GM18511 (cell line): ENCODE data around the gene MFSD12.
A peak's percentile ranks its signal among the peaks of the same experiment; 100 is the strongest.

Experiments used
- ATAC-seq: cut with Tn5 transposase; IDR thresholded peaks from one replicate; pipeline ENCODE4 v1.9.1; 2021; ENCODE audit warnings: mild to moderate bottlenecking, moderate library complexity; ENCODE audit not compliant: unreplicated experiment

MFSD12 gene

GRCh38 chr19:3557461-3558248, at the start of gene MFSD12:
TSS of gene MFSD12 (minus strand) at chr19:3557586. CDS start at chr19:3557403, 183 bp downstream.
- ATAC-seq: peak; percentile 93

GRCh38 chr19:3606690-3607289, 49.4 kb upstream of the MFSD12 start, which contains the start of gene TBXA2R:
TSS of gene TBXA2R (minus strand) at chr19:3606875. CDS start at chr19:3600634, 6,241 bp downstream.
- no peak for ATAC-seq

- ATAC-seq: no peak
These were observed 48.8 kb upstream of the MFSD12 start for GRCh38 chr19:3606174-3606689.

- no peak for ATAC-seq
These were observed 48.4 kb upstream of the MFSD12 start for GRCh38 chr19:3605770-3606169.

GRCh38 chr19:3605361-3605760, 48.0 kb upstream of the MFSD12 start:
- no peak for ATAC-seq

- no peak for ATAC-seq
These were observed 47.6 kb upstream of the MFSD12 start for GRCh38 chr19:3604987-3605343.

GRCh38 chr19:3604227-3604986, 47.0 kb upstream of the MFSD12 start:
- no peak for ATAC-seq

- no peak for ATAC-seq
These were observed 45.9 kb upstream of the MFSD12 start for GRCh38 chr19:3603121-3603811.

GRCh38 chr19:3601021-3601420, 43.6 kb upstream of the MFSD12 start:
- ATAC-seq: no peak

- ATAC-seq: no peak
These were observed 42.4 kb upstream of the MFSD12 start for GRCh38 chr19:3599776-3600187.

GRCh38 chr19:3595521-3596061, 38.2 kb upstream of the MFSD12 start:
- no peak for ATAC-seq

- no peak for ATAC-seq
These were observed 35.8 kb upstream of the MFSD12 start for GRCh38 chr19:3593156-3593555.

- no peak for ATAC-seq
These were observed 34.7 kb upstream of the MFSD12 start for GRCh38 chr19:3591876-3592613.

- no peak for ATAC-seq
These were observed 33.7 kb upstream of the MFSD12 start for GRCh38 chr19:3590991-3591659.

- ATAC-seq: no peak
These were observed 32.6 kb upstream of the MFSD12 start for GRCh38 chr19:3589949-3590348.

GRCh38 chr19:3589439-3589838, 32.1 kb upstream of the MFSD12 start:
- ATAC-seq: no peak

GRCh38 chr19:3586707-3587346, 29.4 kb upstream of the MFSD12 start:
- no peak for ATAC-seq

- no peak for ATAC-seq
These were observed 28.8 kb upstream of the MFSD12 start for GRCh38 chr19:3586127-3586626.
